ENCODE data around the gene APOC1.
"Not testable (repeated sequence)": the region's sequence is repeated elsewhere in the genome, so short reads cannot be mapped to it uniquely, and the experiment has no call there.

The APOC1 gene

DNA sequence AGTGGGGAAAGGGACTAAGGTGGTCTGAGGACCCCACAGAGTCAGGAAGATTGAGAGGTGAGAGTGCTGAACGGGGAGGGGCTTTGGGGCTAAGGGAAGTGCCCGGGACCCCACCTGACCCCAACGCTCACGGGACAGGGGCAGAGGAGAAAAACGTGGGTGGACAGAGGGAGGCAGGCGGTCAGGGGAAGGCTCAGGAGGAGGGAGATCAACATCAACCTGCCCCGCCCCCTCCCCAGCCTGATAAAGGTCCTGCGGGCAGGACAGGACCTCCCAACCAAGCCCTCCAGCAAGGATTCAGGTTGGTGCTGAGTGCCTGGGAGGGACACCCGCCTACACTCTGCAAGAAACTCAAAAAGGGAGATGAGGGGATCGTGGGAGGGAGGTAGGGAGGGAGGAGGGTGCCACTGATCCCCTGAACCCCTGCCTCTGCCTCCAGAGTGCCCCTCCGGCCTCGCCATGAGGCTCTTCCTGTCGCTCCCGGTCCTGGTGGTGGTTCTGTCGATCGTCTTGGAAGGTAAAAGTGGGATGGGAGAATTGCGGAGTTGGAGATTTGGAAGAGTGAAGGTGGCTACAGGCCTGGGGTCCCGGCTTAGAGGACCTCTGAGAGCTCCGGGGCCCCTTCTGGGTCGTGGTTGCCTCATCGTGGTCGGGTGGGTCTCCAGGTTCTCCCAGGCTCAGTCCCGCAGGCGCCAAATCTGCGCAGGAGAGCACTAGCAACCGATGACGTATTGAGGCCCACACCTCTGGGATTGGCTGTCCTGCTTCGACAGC, at the start of gene APOC1:
Gene APOC1 (plus strand): TSS at position 176 of the 774 bp plus-strand sequence. CDS start 284 bp downstream, at position 460.
- peak; percentile 84 to 88 for DNase-seq

DNA sequence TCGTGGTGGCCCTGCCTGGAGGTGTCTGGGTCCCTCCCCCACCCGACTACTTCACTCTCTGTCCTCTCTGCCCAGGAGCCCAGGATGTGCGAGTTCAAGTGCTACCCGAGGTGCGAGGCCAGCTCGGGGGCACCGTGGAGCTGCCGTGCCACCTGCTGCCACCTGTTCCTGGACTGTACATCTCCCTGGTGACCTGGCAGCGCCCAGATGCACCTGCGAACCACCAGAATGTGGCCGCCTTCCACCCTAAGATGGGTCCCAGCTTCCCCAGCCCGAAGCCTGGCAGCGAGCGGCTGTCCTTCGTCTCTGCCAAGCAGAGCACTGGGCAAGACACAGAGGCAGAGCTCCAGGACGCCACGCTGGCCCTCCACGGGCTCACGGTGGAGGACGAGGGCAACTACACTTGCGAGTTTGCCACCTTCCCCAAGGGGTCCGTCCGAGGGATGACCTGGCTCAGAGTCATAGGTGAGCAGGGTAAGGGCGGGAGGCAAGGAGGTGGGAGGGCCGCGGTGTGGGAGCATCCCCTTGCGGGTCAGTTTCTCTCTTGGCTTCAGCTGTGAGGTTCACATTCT, 49.1 kb upstream of the APOC1 start:
- DNase-seq = no peak

DNA sequence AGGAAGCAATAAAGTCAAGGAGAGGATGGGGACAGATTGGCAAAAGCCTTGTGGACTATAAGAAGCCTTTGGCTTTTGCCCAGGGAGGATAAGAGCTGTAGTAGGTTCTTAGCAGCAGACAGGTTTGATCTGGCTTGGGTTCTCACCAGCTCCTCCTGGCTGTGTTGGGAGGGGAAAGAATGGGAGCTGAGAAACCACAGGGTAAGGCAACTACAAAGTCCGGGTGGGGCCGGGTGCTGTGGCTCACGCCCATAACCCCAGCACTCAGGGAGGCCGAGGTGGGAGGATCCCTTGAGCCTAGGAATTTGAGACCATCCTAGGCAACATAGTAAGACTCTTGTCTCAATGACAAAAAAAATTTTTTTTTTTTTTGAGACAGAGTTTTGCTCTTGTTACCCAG, 47.7 kb upstream of the APOC1 start:
- DNase-seq = no peak

DNA sequence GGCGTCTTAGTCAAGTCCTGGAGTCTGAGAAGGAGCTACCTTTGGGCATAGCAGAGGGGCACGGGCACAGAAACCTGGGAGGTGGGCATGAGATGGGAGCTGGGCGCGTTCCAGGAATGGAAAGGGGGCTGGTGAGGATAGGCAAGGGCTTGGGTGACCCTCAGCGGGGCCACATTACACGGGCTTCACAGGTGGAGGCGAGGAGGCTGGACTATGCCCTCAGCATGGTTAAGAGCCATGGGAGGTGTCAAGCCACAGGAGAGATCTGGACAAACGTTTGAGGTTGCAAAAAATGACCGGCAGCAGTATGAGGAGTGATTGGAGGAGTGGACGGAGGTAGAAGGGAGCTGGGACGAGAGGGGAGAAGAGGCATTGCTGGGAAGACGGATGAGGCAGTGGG, 46.8 kb upstream of the APOC1 start:
- no peak for DNase-seq

DNA sequence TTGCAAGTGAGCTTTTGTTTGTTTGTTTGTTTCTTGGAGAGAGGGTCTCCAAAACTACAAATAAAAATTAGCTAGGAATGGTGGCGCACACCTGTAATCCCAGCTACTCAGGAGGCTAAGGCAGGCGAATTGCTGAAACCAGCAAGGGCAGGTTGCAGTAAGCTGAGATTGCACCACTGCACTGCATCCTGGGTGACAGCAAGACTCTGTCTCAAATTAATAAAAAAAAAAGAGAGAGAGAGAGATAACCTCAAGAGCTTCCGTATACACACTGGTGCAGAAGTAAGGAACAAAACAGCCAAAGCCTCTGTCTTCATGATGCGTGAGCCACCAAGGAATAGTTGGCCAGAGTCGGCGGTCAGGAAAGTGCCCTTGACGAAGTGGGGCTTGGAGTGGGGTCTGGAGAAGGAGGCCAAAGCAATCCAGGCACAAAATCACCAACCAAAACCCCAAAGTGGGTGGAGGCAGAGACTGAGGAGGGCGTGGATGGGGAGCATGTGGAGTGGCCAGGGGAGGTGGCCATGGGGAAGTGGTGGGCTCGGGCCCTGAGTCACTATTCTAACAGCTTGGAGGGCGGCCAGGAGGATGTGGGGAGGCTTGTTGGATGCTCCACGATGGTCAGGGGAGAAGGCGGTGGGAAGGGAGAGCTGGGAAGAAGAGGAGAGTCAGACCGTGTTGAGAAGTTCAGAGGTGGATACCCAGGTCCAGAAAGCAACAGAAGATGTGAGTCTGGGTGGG, 44.5 kb upstream of the APOC1 start:
- no peak for DNase-seq

DNA sequence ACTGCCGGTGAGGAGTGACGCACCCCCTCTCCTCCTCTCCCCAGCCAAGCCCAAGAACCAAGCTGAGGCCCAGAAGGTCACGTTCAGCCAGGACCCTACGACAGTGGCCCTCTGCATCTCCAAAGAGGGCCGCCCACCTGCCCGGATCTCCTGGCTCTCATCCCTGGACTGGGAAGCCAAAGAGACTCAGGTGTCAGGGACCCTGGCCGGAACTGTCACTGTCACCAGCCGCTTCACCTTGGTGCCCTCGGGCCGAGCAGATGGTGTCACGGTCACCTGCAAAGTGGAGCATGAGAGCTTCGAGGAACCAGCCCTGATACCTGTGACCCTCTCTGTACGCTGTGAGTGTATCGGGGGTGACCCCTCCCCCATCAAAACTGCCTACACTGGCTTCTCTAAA, 42.6 kb upstream of the APOC1 start:
- no peak for DNase-seq

DNA sequence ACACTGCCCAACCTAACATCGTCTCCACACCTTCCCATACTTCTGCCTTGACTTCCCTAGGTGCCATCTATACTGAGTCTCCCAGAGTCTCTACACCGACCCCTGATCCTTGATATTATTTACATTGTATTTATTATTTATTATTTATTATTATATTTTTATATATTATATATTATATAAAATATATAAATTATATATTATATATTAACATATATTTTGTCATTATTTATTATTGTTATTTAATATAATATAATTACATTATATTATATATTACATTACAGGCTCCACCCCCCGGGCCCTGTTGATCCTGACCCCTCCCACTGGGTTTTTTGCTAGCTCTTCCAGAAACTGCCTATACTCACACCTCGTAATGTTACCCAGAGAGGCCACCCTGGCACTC, 41.7 kb upstream of the APOC1 start:
- no peak for DNase-seq

DNA sequence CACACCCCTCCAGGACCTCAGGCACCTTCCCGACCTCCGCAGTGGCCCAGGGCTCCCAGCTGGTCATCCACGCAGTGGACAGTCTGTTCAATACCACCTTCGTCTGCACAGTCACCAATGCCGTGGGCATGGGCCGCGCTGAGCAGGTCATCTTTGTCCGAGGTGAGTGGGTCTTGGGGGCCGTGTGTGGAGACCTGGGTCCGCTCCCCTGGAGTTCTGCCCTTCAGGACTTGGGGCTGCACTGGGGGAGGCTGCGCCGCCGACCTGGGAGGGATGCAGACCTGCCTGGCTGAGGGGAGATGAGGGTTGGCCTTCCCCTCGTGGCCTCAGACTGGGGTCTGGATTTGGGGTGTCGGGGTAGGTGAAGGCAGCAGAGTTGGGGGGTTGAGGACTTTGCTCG, 40.1 kb upstream of the APOC1 start:
- no peak for DNase-seq

DNA sequence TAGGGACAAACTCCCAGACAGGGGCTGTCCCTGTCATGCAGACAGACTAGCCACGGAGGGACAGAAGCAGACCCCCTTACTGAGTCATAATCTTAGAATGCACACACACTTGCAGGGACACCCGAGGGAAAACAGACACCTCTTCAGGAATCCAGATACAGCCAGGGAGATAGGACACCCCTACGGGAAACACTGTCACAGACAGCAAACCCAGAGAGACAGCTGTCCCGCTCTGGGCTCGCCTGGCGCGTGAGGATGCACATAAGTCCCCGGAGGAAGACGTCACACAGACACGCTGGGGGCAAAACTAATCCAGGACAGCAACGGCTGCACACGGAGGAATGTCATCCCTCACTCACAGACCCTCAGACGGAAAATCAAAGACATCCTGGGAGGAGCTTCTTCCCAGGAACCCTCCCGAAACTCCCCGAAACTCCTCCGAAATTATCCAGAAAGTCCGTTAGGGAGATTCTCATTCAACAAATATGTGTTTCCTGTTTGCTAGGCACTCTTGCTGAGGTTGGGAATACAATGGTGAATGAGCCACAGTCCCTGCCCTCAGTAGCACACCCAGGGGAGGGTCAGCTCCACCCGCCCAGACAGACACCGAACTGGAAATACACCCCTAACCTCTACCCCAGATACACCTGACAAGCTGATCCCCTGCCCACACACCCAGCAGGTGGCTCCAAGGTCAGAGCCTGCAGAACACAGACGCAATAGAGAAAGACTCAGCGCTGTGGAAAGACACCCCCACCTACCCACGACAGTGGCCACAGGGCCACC, 38.5 kb upstream of the APOC1 start:
- no peak for DNase-seq

DNA sequence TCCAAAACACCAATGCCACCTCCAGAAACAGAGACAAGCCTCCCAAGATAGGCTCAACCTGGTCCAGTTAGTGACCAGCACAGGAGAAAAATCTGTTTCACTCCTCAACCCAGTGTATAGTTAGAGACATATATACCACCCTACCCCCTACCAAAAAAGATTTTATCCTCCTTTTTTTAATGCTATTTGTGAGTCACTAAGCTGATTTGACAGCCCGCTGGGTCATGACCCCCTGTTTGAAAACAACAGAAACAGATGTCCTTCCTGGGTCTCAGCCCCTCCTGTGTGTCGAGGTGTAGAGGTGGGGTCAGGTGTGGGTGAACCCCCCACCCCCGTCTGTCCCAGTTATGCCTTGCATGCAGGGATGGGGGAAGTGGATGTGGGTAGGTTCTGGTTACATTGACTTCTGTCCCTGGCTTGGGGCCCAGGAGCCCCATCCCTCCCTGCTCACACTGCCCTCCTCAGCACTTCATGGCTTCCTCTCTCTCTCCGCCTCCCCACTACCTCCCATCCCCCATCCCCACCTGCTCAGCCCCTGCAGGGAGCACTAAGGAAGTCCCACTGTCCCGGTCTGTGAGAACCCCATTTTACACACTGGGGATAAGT, 37.4 kb upstream of the APOC1 start:
- DNase-seq = no peak

DNA sequence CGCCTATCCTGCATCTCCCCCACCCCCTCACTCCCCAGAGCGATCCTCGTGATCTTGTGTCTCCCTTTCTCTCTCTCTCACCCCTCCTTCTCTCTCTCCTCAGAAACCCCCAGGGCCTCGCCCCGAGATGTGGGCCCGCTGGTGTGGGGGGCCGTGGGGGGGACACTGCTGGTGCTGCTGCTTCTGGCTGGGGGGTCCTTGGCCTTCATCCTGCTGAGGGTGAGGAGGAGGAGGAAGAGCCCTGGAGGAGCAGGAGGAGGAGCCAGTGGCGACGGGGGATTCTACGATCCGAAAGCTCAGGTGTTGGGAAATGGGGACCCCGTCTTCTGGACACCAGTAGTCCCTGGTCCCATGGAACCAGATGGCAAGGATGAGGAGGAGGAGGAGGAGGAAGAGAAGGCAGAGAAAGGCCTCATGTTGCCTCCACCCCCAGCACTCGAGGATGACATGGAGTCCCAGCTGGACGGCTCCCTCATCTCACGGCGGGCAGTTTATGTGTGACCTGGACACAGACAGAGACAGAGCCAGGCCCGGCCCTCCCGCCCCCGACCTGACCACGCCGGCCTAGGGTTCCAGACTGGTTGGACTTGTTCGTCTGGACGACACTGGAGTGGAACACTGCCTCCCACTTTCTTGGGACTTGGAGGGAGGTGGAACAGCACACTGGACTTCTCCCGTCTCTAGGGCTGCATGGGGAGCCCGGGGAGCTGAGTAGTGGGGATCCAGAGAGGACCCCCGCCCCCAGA, 36.1 kb upstream of the APOC1 start:
- DNase-seq = no peak

DNA sequence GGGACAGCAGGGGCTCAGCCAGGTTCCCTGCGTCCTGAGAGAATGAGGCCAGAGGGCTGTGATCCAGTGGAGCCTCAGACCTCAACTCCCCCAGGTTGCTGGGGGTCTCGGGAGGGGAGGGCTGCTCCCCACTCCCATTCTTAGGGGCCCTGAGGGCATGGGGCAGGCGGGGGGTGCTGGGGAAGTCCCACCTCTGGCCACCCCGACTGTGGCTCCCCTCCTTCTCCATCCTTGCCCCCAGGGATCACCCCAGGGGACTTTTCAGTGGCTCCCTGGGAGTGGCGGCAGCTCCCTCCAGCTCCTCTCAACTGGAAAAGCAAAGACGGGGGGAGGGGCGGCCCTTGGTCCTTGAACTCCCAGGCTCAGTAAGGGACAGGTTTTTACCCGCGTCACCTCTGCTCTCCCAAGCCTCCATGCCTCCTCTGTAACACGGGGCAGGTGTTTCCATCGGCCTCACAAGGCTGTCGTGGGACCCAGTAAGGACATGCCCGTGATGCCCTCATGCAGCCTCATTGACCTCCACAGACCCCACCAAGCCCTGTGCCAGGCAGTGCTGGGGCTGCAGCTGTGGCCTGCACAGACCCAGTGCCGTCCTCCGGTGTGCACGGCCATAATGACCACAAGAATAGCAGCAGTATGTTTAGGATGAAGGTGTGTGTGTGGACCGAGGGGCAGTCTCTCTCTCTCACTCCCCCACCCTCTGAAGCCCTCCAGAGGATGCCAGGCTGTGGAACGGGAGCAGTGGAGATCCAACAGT, 34.9 kb upstream of the APOC1 start:
- no peak for DNase-seq

DNA sequence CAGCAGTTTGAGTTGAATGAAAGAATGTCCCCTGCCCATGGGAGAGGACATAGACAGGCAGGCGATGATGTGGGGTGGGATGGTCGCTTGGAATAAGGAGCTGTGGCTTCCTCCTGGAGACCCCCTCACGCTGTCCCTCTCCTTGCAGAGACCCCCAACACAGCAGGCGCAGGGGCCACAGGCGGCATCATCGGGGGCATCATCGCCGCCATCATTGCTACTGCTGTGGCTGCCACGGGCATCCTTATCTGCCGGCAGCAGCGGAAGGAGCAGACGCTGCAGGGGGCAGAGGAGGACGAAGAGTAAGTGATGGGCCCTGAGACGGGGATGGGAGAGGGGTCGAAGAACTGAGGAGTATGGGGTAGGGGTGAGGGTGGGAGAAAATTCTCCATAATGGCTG, 32.3 kb upstream of the APOC1 start:
- DNase-seq = no peak

DNA sequence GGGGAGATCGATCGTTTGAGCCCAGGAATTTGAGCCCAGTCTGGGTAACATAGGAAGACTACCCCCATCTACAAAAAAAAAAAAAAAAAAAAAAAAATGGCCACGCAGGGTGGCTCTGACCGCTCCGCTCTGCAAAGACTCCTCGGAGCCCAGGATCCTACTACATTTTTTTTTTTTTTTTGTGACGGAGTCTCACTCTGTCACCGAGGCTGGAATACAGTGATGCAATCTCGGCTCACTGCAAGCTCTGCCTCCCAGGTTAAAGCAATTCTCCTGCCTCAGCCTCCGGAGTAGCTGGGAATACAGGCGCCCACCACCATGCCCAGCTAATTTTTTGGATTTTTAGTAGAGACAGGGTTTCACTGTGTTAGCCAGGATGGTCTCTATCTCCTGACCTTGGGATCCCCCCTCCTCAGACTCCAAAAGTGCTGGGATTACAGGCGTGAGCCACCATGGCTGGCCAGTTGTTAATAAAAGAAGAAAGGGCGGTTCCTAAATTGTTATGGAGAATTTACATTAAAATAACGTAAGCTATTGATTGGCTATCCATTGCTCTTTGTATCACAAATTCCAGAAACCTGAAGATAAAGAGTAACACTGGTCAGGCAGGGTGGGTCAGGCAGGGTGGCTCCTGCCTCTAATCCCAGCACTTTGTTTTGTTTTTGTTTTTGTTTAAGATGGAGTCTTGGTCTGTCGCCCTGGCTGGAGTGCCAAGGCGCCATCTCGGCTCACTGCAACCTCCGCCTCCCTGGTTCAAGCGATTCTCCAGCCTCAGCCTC, 31.6 kb upstream of the APOC1 start:
- not testable (repeated sequence) for DNase-seq

DNA sequence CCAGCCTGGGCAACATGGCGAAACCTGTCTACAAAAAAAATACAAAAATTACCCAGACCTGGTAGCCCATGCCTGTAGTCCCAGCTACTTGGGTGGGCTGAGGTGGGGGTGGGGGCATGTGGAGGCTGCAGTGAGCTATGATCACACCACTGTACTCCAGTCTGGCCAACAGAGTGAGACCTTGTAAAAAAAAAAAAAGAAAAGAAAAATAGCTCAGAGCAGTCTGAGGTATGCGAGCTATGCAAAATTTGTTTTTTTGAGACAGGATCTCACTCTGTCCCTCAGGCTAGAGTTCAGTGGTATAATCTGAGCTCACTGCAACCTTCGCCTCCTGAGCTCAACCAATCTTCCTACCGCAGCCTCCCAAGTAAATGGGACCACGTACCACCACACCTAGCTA, 30.5 kb upstream of the APOC1 start:
- DNase-seq = no peak

DNA sequence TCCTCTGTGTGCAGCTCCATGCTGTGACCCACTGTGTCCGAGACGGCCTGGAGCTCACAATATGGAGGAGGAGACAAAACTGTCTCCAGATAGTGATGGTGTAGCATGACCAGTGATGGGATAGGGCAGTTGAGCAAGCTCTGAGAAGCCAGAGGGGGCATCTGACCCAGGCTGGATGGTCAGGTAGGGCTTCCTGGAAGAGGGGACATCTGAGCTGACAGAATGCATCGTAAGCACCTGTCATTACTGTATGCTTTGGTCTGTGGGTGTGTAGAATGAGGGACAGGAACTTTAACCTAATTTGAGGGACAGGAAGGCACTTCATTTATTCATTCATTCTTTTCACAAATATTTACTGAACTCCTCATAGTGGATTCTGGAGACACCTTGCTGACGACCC, 29.8 kb upstream of the APOC1 start:
- no peak for DNase-seq

DNA sequence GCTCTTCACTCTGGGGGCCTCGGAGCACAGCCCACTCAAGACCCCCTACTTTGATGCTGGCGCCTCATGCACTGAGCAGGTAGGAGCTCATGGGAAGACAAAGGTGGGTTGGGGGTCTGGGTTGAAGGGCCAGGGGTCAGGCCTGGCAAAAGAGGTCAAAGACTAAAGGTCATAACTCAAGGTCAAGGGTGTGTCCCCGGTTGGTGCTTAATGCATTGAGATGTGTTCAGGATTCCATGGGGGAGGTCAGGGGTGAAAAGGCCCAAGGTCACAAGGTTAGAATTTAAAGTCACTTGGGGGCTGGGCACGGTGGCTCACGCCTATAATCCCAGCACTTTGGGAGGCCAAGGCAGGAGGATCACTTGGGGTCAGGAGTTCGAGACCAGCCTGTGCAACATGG, 28.3 kb upstream of the APOC1 start:
- no peak for DNase-seq

DNA sequence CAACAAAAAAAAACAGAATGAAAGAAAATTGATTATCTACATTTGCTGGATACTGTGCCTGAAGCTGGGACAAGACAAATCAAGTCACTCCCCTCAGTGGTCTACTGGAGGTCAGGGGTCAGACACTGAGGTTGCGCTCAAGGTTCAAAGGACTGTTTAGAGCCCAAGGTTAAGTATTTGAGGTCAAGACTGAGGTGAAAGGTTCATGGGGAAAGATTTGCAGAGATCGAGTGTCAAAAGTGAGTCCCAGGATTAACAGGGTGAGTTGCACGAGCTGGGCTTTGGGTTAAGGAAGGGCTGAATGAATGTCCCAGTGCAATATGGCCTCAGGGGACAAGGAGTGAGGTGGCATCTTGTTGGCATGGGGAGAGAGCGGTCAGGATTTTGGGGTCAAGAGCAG, 26.8 kb upstream of the APOC1 start:
- DNase-seq = no peak

DNA sequence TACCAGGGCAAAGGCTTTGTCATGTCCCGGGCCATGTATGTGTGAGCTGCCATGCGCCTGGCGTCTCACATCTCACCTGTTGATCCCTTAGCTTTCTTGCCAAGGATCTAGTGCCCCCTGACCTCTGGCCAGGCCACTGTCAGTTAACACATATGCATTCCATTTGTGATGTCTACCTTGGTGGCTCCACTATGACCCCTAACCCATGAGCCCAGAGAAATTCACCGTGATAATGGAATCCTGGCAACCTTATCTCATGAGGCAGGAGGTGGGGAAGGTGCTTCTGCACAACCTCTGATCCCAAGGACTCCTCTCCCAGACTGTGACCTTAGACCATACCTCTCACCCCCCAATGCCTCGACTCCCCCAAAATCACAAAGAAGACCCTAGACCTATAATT, 26.1 kb upstream of the APOC1 start:
- DNase-seq = not testable (repeated sequence)

DNA sequence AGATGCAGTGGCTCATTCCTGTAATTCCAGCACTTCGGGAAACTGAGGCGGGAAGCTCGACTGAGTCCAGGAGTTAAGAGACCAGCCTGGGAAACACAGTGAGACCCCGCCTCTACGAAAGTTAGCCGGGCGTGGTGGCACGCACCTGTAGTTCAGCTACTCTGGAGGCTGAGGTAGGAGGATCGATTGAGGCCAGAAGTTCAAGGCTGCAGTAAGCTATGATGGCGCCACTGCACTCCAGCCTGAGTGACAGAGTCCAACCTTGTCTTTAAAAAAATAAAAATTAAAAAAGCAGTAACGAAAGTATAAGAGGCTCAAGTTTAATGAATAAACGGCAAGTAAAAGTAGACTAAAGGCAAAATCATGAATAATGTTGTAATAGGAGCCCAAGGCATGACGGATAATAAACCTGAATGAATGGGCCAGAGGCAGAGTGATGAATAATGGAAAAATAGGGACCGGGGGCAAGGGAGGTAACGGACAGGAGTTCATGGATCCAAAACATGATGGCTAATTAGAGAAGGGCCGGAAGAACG, 24.5 kb upstream of the APOC1 start:
- DNase-seq = no peak

Data from NCI-H1930 (cell line).